Naive thymus-derived CD4-positive, alpha-beta T cell (primary cell): ENCODE results near the gene CYLD. TPM values are rescaled to one million over a fixed set of nuclear protein-coding genes. Genes with fewer than 3 reads are reported as not detected.

ENCODE experiments used
- ATAC-seq: fragments of 150-1000 bp; cut with Tn5 transposase; 2 replicates; pipeline ENCODE4 v1.10.0; 2021; ENCODE audit warnings: mild to moderate bottlenecking, moderate library complexity
- CTCF ChIA-PET: fragments of 350-600 bp; sonication (Branson Sonifier 250); formaldehyde crosslinking; loops from one replicate; lab custom pipeline; 2021; ENCODE audit warnings: antibody characterized with exemption; lab: Charles Lee
- POLR2A ChIA-PET: fragments of 350-600 bp; sonication (Branson Sonifier 250); formaldehyde crosslinking; loops from one replicate; lab custom pipeline; 2021; ENCODE audit warnings: antibody characterized with exemption, inconsistent platforms; lab: Charles Lee
- DNase-seq, 9 donors: peaks; one replicate each; pipeline versions ENCODE4 v3.0.0 to v3.0.0-alpha.2; 2020 to 2022; ENCODE audit warnings: mixed read lengths in 1 of 9
- H3K27ac ChIP-seq: one replicate; pipeline ENCODE4 v1.7.0; 2013; ENCODE audit warnings: mild to moderate bottlenecking, low read depth, low read length, moderate library complexity
- H3K27me3 ChIP-seq, 2 donors: one replicate each; pipeline ENCODE4 v1.7.0; 2013; ENCODE audit warnings: low read length in 2 of 2, mild to moderate bottlenecking in 2 of 2, moderate library complexity in 2 of 2; ENCODE audit not compliant: control insufficient read depth in 2 of 2, insufficient read depth in 2 of 2
- H3K36me3 ChIP-seq, 3 experiments: 1 replicate in 2 of 3; 2 replicates in 1 of 3; pipeline ENCODE4 v1.7.0; 2013; ENCODE audit warnings: low read length in 3 of 3, mild to moderate bottlenecking in 3 of 3, moderate library complexity in 1 of 3; ENCODE audit not compliant: insufficient read depth in 3 of 3, control insufficient read depth in 2 of 3
- H3K4me1 ChIP-seq, 2 donors: one replicate each; pipeline ENCODE4 v1.7.0; 2013; ENCODE audit warnings: low read length in 2 of 2, mild to moderate bottlenecking in 2 of 2, moderate library complexity in 1 of 2; ENCODE audit not compliant: control insufficient read depth in 2 of 2, insufficient read depth in 2 of 2
- H3K4me3 ChIP-seq: 2 replicates; pipeline ENCODE4 v1.7.0; 2013; ENCODE audit warnings: mild to moderate bottlenecking, low read length
- H3K9me3 ChIP-seq, 3 experiments: 1 replicate in 2 of 3; 2 replicates in 1 of 3; pipeline ENCODE4 v1.7.0; 2013; ENCODE audit warnings: low read length in 3 of 3; ENCODE audit not compliant: control insufficient read depth in 2 of 3
- H3K27ac Mint-ChIP-seq, 9 donors: one replicate each; pipeline ENCODE4 v1.8.0; 2020 to 2022; ENCODE audit warnings: mixed read lengths in 9 of 9, mild to moderate bottlenecking in 8 of 9, moderate library complexity in 5 of 9, inconsistent platforms in 2 of 9
- H3K27me3 Mint-ChIP-seq, 5 donors: one replicate each; pipeline ENCODE4 v1.8.0; 2021 to 2022; ENCODE audit warnings: mixed read lengths in 5 of 5, mild to moderate bottlenecking in 1 of 5
- H3K36me3 Mint-ChIP-seq, 5 donors: one replicate each; pipeline ENCODE4 v1.8.0; 2020 to 2022; ENCODE audit warnings: mixed read lengths in 5 of 5, mild to moderate bottlenecking in 3 of 5, inconsistent platforms in 1 of 5
- H3K4me1 Mint-ChIP-seq, 7 donors: one replicate each; pipeline ENCODE4 v1.8.0; 2020 to 2022; ENCODE audit warnings: mixed read lengths in 7 of 7, mild to moderate bottlenecking in 3 of 7, inconsistent platforms in 1 of 7
- H3K4me3 Mint-ChIP-seq, 10 donors: one replicate each; pipeline ENCODE4 v1.8.0; 2020 to 2022; ENCODE audit warnings: mild to moderate bottlenecking in 10 of 10, mixed read lengths in 10 of 10, moderate library complexity in 6 of 10, inconsistent platforms in 2 of 10
- H3K9me3 Mint-ChIP-seq, 11 donors: one replicate each; pipeline ENCODE4 v1.8.0; 2020 to 2022; ENCODE audit warnings: mixed read lengths in 11 of 11, mild to moderate bottlenecking in 4 of 11, inconsistent platforms in 1 of 11, moderate library complexity in 1 of 11
- intact Hi-C, 2 donors: fragments of 100-400 bp; cut with micrococcal nuclease; formaldehyde crosslinking; loops; one replicate each; pipeline ENCODE4 v1.15.1; 2023
- polyA plus RNA-seq, 2 donors: library from polyadenylated mRNA; unstranded; fragments of 300-500 nt; fragmentation: Illumina TruSeq; gene quantifications; one replicate each; pipeline ENCODE4 v1.2.3, GENCODE V29; 2021
- total RNA-seq, 6 experiments: library from RNA in 5 of 6; stranded (reverse) in 5 of 6; gene quantifications; 1 replicate in 5 of 6; 2 replicates in 1 of 6; pipeline ENCODE4 v1.2.3 and lab custom pipeline; 2021 to 2026

The CYLD gene
- total RNA-seq (100 to 1,000 TPM; 259 to 393 (median 336) TPM), polyA plus RNA-seq (100 to 1,000 TPM; 170 to 224 TPM), total RNA-seq (lab: John Stamatoyannopoulos, UW) (669 reads per million, percentile 98 among the genes with 10 or more reads in this experiment)

- Mint-ChIP-seq H3K4me1 (peaks cover 28 to 52% (median 40%) of the 10 kb centered on the region in 7 donors), H3K9me3 (no peaks in the 10 kb centered on the region), H3K36me3 (peaks cover 10 to 49% (median 22%) of the 10 kb centered on the region in 5 donors), H3K27me3 (no peaks in the 10 kb centered on the region), H3K27ac (peak within 1 kb of the TSS; percentile 94 to 99 (median 98)), H3K4me3 (peak within 1 kb of the TSS; percentile 90 to 100 (median 96))
- peak within 1 kb of the TSS; percentile 100 for H3K27ac ChIP-seq
- peaks cover 0 to 9% (median 0%) of the 10 kb centered on the region in 3 experiments for H3K36me3 ChIP-seq
- H3K4me1 ChIP-seq, result peaks cover 7 to 38% of the 10 kb centered on the region in 2 donors
- H3K27me3 ChIP-seq, result no peaks in the 10 kb centered on the region
- H3K4me3 ChIP-seq, result peak within 1 kb of the TSS; percentile 70
- peak; percentile 94 for ATAC-seq
- peak; percentile 95 to 100 (median 100) for DNase-seq
- no peaks in the 10 kb centered on the region for H3K9me3 ChIP-seq
- CTCF ChIA-PET, result interaction anchor here (0.7 to 12.1 kb wide), 8 partner anchors 11 to 73 kb away, joined by 3 to 225 read pairs (median 4); partner anchors contain the start of gene SNX20
- POLR2A ChIA-PET, result interaction anchor here (0.7 to 6.1 kb wide), 24 partner anchors 11 to 590 kb away, joined by 3 to 53 read pairs (median 4); partner anchors contain the start of gene SNX20
- intact Hi-C loops, result loop anchor here (1.0 to 5.0 kb wide), 11 partner anchors 11 to 717 kb away; partner anchors contain the start of genes CNEP1R1 (in 2 of the 2), SNX20 (in 2 of the 2) and TENT4B (in 1 of the 2)
Observed at GRCh38 chr16:50741781-50742575, at the start of gene CYLD. CYLD (plus strand) TSS chr16:50742086; CDS start chr16:50749699, 7,613 bp downstream.

- Histone ChIP-seq H3K4me1 (peaks cover 25 to 33% of the 10 kb centered on the region in 2 donors), H3K27me3 (no peaks in the 10 kb centered on the region), H3K27ac (no peak overlapping the region), H3K4me3 (no peak overlapping the region), H3K36me3 (no peaks in the 10 kb centered on the region), H3K9me3 (no peaks in the 10 kb centered on the region)
- ATAC-seq (no peak), DNase-seq (no peak)
- intact Hi-C loops, result no loop called here
- Mint-ChIP-seq H3K4me1 (peaks cover 33 to 62% (median 48%) of the 10 kb centered on the region in 7 donors), H3K9me3 (peaks cover 0 to 1% (median 0%) of the 10 kb centered on the region in 11 donors), H3K36me3 (peaks cover 0 to 8% (median 0%) of the 10 kb centered on the region in 5 donors), H3K27me3 (peaks cover 0 to 8% (median 0%) of the 10 kb centered on the region in 5 donors), H3K27ac (peak overlapping the region in 4 of 9 donors; percentile 18 to 66 (median 54)), H3K4me3 (peak overlapping the region in 9 of 10 donors; percentile 53 to 88 (median 77))
- ChIA-PET CTCF (no interaction called here), POLR2A (interaction anchor here (1.0 kb wide), 1 partner anchor 9 kb away, joined by 4 read pairs; no protein-coding TSS in a partner anchor)
Observed at GRCh38 chr16:50692644-50692998, 49.3 kb upstream of the CYLD start.

DNA sequence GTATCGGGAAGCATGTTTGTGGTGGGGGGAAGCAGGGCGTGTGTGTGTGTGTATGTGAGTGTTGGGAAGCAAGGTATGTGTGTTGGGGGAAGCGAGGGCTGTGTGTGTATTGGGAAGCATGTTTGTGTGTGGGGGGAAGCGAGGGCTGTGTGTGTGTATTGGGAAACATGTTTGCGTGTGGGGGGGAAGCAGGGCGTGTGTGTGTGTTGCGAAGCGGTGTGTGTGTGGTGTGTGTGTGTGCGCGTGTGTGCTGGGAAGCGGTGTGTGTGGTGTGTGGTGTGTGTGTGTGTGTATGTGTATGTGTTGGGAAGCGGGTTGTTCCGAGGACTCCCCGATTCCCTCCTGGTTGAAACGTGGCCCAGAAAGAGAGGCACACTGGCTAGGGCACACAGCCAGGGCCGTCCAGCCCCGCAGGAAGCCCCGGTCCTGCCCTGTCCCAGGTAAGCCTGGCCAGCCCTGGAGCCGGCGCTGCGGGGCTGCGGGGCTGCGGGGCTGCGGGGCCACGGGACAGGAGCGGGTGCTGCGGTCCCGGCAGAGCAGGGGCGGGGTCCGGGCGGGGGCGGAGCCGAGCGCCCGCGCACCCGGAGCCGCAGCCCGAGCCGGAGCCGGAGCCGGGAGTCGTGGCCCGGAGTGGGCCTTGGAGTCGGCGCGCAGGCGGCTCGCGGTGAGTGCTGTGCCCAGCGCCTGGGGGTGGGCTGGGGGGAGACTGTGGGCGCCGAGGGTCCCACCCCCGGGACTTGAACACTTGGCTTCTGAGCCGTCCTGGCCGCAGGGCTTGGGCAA, 48.7 kb upstream of the CYLD start, which contains the start of gene NOD2:
Gene NOD2 (plus strand): TSS at position 608 of the 783 bp plus-strand sequence. CDS start 5,890 bp downstream, outside the sequence.
- Mint-ChIP-seq H3K36me3 (peaks cover 0 to 8% (median 0%) of the 10 kb centered on the region in 5 donors), H3K4me1 (peaks cover 36 to 68% (median 54%) of the 10 kb centered on the region in 7 donors), H3K9me3 (peaks cover 0 to 1% (median 0%) of the 10 kb centered on the region in 11 donors), H3K4me3 (peak within 1 kb of the TSS; percentile 42 to 88 (median 78)), H3K27me3 (peaks cover 0 to 8% (median 0%) of the 10 kb centered on the region in 5 donors), H3K27ac (peak within 1 kb of the TSS; percentile 18 to 80 (median 64))
- peak in 4 of 9 donors; percentile 12 to 50 (median 27) for DNase-seq
- no peaks in the 10 kb centered on the region for H3K9me3 ChIP-seq
- intact Hi-C loops, result loop anchor here in 1 of 2 donors (1.0 kb wide), 1 partner anchor 9 kb away; no protein-coding TSS in a partner anchor
- POLR2A ChIA-PET, result interaction anchor here (1.2 kb wide), 1 partner anchor 12 kb away, joined by 3 read pairs; the partner anchor contains the start of gene SNX20
- no peaks in the 10 kb centered on the region for H3K36me3 ChIP-seq
- CTCF ChIA-PET, result interaction anchor here (1.4 kb wide), 1 partner anchor 8 kb away, joined by 6 read pairs; no protein-coding TSS in a partner anchor
- peak within 1 kb of the TSS; percentile 56 for H3K4me3 ChIP-seq
- H3K27ac ChIP-seq, result no peak within 1 kb of the TSS
- ATAC-seq, result peak; percentile 52
- no peaks in the 10 kb centered on the region for H3K27me3 ChIP-seq
- H3K4me1 ChIP-seq, result peaks cover 31 to 39% of the 10 kb centered on the region in 2 donors

- Histone ChIP-seq H3K27me3 (no peaks in the 10 kb centered on the region), H3K4me1 (peaks cover 31 to 45% of the 10 kb centered on the region in 2 donors), H3K9me3 (no peaks in the 10 kb centered on the region), H3K36me3 (no peaks in the 10 kb centered on the region), H3K27ac (no peak overlapping the region), H3K4me3 (peak overlapping the region; percentile 56)
- no peak for ATAC-seq
- H3K9me3 Mint-ChIP-seq, result peaks cover 0 to 1% (median 0%) of the 10 kb centered on the region in 11 donors
- peaks cover 0 to 8% (median 0%) of the 10 kb centered on the region in 5 donors for H3K36me3 Mint-ChIP-seq
- H3K27ac Mint-ChIP-seq, result peak overlapping the region in 4 of 9 donors; percentile 34 to 80 (median 58)
- H3K27me3 Mint-ChIP-seq, result peaks cover 0 to 8% (median 0%) of the 10 kb centered on the region in 5 donors
- H3K4me1 Mint-ChIP-seq, result peaks cover 38 to 75% (median 58%) of the 10 kb centered on the region in 7 donors
- CTCF ChIA-PET, result interaction anchor here (0.8 to 1.4 kb wide), 4 partner anchors 8 to 327 kb away, joined by 3 to 6 read pairs (median 5); no protein-coding TSS in a partner anchor
- DNase-seq, result no peak
- H3K4me3 Mint-ChIP-seq, result peak overlapping the region; percentile 42 to 85 (median 77)
- POLR2A ChIA-PET, result interaction anchor here (0.6 to 3.2 kb wide), 6 partner anchors 8 to 26 kb away, joined by 3 to 16 read pairs (median 3); partner anchors contain the start of gene SNX20
- intact Hi-C loops, result no loop called here
Observed at GRCh38 chr16:50694206-50694605, 47.7 kb upstream of the CYLD start.

- Histone ChIP-seq H3K27me3 (no peaks in the 10 kb centered on the region), H3K9me3 (no peaks in the 10 kb centered on the region), H3K27ac (no peak overlapping the region), H3K4me3 (no peak overlapping the region), H3K4me1 (peaks cover 31 to 49% of the 10 kb centered on the region in 2 donors), H3K36me3 (no peaks in the 10 kb centered on the region)
- Mint-ChIP-seq H3K4me3 (peak overlapping the region in 6 of 10 donors; percentile 20 to 83 (median 38)), H3K27ac (peak overlapping the region in 3 of 9 donors; percentile 19 to 80 (median 64)), H3K36me3 (peaks cover 0 to 14% (median 0%) of the 10 kb centered on the region in 5 donors), H3K27me3 (peaks cover 0 to 8% (median 0%) of the 10 kb centered on the region in 5 donors), H3K4me1 (peaks cover 49 to 81% (median 65%) of the 10 kb centered on the region in 7 donors), H3K9me3 (peaks cover 0 to 1% (median 0%) of the 10 kb centered on the region in 11 donors)
- ChIA-PET CTCF (interaction anchor here (0.6 to 1.4 kb wide), 6 partner anchors 7 to 328 kb away, joined by 3 to 6 read pairs (median 4); no protein-coding TSS in a partner anchor), POLR2A (interaction anchor here (1.0 to 3.2 kb wide), 4 partner anchors 9 to 27 kb away, joined by 3 to 16 read pairs (median 3); no protein-coding TSS in a partner anchor)
- no peak for DNase-seq
- peak; percentile 28 for ATAC-seq
- intact Hi-C loops, result no loop called here
Observed at GRCh38 chr16:50695017-50696000, 46.6 kb upstream of the CYLD start.
